DMS 273 (cell line): ENCODE results near the gene CDKN2A.

ENCODE experiments used
- DNase-seq: peaks from one replicate; lab custom pipeline; 2025; ENCODE audit not compliant: unreplicated experiment; lab: John Stamatoyannopoulos, UW

Gene CDKN2A

GRCh38 chr9:22008384-22008716 is 14.2 kb upstream of the CDKN2A start:
- DNase-seq = no peak

GRCh38 chr9:22005702-22006606 is 11.8 kb upstream of the CDKN2A start:
- DNase-seq = no peak

- no peak for DNase-seq
These were observed 11.0 kb upstream of the CDKN2A start for GRCh38 chr9:22005021-22005701.

GRCh38 chr9:22002038-22002437 is 7.8 kb upstream of the CDKN2A start:
- DNase-seq = no peak

- no peak for DNase-seq
These were observed 3.8 kb upstream of the CDKN2A start for GRCh38 chr9:21998026-21998425.

- no peak for DNase-seq
These were observed 3.3 kb upstream of the CDKN2A start for GRCh38 chr9:21997480-21997879.

GRCh38 chr9:21996858-21997257 is 2.7 kb upstream of the CDKN2A start:
- no peak for DNase-seq

- peak; percentile 59 for DNase-seq
These were observed 2.2 kb upstream of the CDKN2A start for GRCh38 chr9:21996438-21996837.

GRCh38 chr9:21995666-21996398 is 1.6 kb upstream of the CDKN2A start:
- DNase-seq = peak; percentile 81

GRCh38 chr9:21995006-21995665 is 944 bp upstream of the CDKN2A start:
- DNase-seq = peak; percentile 91

GRCh38 chr9:21994556-21995005 is 389 bp upstream of the CDKN2A start, which contains the start of gene CDKN2B-AS1:
Gene CDKN2B-AS1 (plus strand): TSS chr9:21994791.
- peak; percentile 96 for DNase-seq

GRCh38 chr9:21993007-21993406 is 1.2 kb downstream of the CDKN2A start:
- peak; percentile 41 for DNase-seq

- DNase-seq = peak; percentile 57
These were observed 2.9 kb downstream of the CDKN2A start for GRCh38 chr9:21991072-21991959.

GRCh38 chr9:21989440-21990189 is 4.6 kb downstream of the CDKN2A start:
- peak; percentile 13 for DNase-seq

GRCh38 chr9:21988056-21988990 is 5.9 kb downstream of the CDKN2A start:
- DNase-seq = peak; percentile 50

- DNase-seq = no peak
These were observed 8.1 kb downstream of the CDKN2A start for GRCh38 chr9:21985964-21986667.

GRCh38 chr9:21984101-21984500 is 10.1 kb downstream of the CDKN2A start:
- DNase-seq = peak; percentile 7

- DNase-seq = peak; percentile 9
These were observed 10.6 kb downstream of the CDKN2A start for GRCh38 chr9:21983561-21983935.
